GM10248 (cell line): ENCODE data around the gene RBM28.

Experiments
- CTCF ChIA-PET: fragments of 300-600 bp; sonication (Branson Sonifier 250); formaldehyde crosslinking; extraction: SDS; loops from one replicate; lab custom pipeline; 2021; ENCODE audit warnings: antibody characterized with exemption; lab: Yijun Ruan, JAX
- POLR2A ChIA-PET: fragments of 350-650 bp; sonication (Branson Sonifier 250); formaldehyde crosslinking; extraction: SDS; loops from one replicate; lab custom pipeline; 2020; ENCODE audit warnings: antibody characterized with exemption; lab: Yijun Ruan, JAX
- DNase-seq: peaks from one replicate; pipeline ENCODE4 v3.0.0; 2012; ENCODE audit errors: extremely low spot score
- TF ChIP-seq, protein P1 (sequence below): IDR thresholded peaks from 2 replicates; pipeline ENCODE4 v1.5.1; 2012; ENCODE audit warnings: mild to moderate bottlenecking, low read depth; ENCODE audit errors: extremely low read depth, missing control alignments, control extremely low read depth

The RBM28 gene

GRCh38 chr7:128344431-128344774 lies 695 bp upstream of the RBM28 start:
- no peak for DNase-seq
- CTCF ChIA-PET = interaction anchor here (0.9 to 8.9 kb wide), 8 partner anchors 13 to 539 kb away, joined by 3 to 168 read pairs (median 6); no protein-coding TSS in a partner anchor
- TF ChIP-seq, protein P1, sequence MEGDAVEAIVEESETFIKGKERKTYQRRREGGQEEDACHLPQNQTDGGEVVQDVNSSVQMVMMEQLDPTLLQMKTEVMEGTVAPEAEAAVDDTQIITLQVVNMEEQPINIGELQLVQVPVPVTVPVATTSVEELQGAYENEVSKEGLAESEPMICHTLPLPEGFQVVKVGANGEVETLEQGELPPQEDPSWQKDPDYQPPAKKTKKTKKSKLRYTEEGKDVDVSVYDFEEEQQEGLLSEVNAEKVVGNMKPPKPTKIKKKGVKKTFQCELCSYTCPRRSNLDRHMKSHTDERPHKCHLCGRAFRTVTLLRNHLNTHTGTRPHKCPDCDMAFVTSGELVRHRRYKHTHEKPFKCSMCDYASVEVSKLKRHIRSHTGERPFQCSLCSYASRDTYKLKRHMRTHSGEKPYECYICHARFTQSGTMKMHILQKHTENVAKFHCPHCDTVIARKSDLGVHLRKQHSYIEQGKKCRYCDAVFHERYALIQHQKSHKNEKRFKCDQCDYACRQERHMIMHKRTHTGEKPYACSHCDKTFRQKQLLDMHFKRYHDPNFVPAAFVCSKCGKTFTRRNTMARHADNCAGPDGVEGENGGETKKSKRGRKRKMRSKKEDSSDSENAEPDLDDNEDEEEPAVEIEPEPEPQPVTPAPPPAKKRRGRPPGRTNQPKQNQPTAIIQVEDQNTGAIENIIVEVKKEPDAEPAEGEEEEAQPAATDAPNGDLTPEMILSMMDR = no peak
- POLR2A ChIA-PET = interaction anchor here (0.7 to 1.0 kb wide), 3 partner anchors 35 to 593 kb away, joined by 3 read pairs; partner anchors contain the start of gene IRF5

DNA sequence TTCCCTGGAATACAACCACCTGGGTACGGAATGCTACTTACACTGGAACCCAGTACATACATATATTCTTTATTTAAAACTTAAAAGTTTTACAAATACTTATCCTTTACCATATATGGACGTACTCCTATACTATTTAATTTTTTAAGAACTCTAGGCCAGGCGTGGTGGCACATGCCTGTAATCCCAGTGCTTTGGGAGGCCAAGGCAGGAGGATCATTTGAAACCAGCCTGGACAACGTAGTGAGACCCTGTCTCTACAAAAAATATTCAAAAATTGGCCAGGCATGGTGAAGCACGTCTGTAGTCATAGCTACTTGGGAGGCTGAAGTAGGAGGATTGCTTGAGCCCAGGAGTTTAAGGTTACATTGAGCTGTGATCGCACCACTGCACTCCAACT lies 2.0 kb downstream of the RBM28 start:
- TF ChIP-seq, protein P1 = no peak
- ChIA-PET POLR2A (no interaction called here), CTCF (no interaction called here)
- no peak for DNase-seq

DNA sequence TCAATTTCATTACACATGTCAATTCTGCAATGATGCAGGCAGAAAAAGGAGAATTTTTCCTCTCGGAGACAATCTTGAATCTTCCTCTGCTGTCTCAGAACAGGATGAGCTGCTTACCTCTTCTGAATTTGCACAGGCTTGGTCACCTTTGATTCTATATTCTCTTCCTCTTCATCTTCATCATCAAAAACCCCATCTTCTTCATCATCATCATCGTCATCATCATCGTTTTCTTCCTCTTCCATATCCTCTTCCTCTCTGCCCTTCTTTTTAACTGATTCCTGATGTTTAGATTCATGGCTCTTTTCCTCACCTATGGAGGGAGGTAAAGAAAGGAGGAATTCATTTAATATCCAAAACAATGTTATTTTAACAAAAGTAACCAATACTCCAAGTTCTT lies 8.0 kb downstream of the RBM28 start:
- CTCF ChIA-PET = interaction anchor here (0.9 to 1.4 kb wide), 2 partner anchors 8 to 52 kb away, joined by 3 to 8 read pairs; partner anchors contain the start of gene RBM28
- POLR2A ChIA-PET = no interaction called here
- DNase-seq = no peak
- TF ChIP-seq, protein P1 = no peak

GRCh38 chr7:128324368-128324680 lies 19.4 kb downstream of the RBM28 start:
- ChIA-PET POLR2A (no interaction called here), CTCF (interaction anchor here (0.9 kb wide), 1 partner anchor 23 kb away, joined by 4 read pairs; no protein-coding TSS in a partner anchor)
- no peak for DNase-seq
- TF ChIP-seq, protein P1 = no peak

DNA sequence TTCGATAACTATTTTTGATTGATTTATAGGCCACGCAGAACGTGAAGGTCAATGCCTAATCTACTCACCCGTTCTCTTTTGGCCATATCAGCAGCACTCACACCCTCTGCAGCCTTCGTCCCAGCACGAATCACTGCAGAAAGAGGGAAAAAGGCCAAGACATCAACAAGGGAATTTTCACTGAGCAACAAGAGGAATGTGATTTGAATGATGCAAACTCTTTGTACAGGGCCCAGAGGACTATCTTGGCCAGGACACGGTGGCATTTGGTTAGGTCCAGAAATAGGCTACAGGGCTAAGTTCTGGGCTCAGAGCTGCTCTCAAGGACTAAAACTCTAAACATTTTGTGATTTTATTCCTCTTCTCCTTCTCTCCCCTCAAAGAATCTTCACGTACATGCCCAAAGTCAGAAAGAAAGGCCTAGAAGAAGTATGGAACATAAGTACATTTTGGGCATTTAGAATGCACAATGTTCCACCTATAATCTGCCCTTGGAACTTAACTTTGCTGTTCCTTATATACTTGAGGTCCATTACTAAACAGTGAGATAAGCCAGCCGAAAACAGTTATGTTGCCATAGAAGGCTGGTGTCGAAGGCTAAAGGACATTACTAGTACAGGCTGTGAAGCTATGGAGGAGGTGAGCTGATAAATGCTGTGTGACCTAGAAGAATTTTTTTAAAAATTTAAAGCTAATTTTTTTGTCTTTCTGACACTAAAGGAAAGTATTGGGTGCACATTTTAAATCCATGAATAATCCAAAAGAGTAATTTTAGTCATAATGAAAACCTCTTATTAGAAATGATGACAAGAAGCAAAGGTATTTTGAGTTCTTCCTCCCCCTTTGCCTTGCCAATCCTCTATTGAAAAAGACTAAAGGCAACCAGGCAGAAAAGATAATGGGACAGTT lies 20.0 kb downstream of the RBM28 start:
- ChIA-PET POLR2A (no interaction called here), CTCF (interaction anchor here (0.9 to 1.5 kb wide), 2 partner anchors 21 to 24 kb away, joined by 4 to 5 read pairs; no protein-coding TSS in a partner anchor)
- DNase-seq = no peak
- TF ChIP-seq, protein P1 = no peak

DNA sequence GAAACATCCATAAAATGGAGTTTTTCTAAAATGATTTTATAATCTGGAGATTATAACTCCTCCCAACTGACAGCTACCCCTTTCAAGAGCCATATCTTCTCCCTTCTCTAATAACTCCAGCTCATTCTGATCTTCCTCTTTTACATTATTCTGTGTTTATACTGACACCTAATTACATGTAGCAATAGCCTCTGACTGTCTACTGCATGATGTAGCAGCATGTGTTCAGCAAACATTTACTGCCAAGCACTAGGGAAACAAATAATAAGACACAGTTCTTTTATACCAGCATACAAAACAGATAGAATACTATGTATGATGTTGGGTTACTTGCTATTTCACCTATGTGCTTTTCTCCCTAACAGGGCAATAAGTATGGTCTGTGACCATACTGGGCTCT lies 20.7 kb downstream of the RBM28 start:
- POLR2A ChIA-PET = no interaction called here
- TF ChIP-seq, protein P1 = no peak
- DNase-seq = no peak
- CTCF ChIA-PET = interaction anchor here (1.0 to 1.5 kb wide), 3 partner anchors 10 to 21 kb away, joined by 3 to 5 read pairs (median 5); no protein-coding TSS in a partner anchor
